ENCODE measurements around the gene BEGAIN. TPM values are rescaled to one million over a fixed set of nuclear protein-coding genes. Genes with fewer than 3 reads are reported as not detected.

BEGAIN gene
- total RNA-seq, 4 donors from 2014 or later = 0.25 to 0.49 (median 0.26) TPM; not detected in 1

DNA sequence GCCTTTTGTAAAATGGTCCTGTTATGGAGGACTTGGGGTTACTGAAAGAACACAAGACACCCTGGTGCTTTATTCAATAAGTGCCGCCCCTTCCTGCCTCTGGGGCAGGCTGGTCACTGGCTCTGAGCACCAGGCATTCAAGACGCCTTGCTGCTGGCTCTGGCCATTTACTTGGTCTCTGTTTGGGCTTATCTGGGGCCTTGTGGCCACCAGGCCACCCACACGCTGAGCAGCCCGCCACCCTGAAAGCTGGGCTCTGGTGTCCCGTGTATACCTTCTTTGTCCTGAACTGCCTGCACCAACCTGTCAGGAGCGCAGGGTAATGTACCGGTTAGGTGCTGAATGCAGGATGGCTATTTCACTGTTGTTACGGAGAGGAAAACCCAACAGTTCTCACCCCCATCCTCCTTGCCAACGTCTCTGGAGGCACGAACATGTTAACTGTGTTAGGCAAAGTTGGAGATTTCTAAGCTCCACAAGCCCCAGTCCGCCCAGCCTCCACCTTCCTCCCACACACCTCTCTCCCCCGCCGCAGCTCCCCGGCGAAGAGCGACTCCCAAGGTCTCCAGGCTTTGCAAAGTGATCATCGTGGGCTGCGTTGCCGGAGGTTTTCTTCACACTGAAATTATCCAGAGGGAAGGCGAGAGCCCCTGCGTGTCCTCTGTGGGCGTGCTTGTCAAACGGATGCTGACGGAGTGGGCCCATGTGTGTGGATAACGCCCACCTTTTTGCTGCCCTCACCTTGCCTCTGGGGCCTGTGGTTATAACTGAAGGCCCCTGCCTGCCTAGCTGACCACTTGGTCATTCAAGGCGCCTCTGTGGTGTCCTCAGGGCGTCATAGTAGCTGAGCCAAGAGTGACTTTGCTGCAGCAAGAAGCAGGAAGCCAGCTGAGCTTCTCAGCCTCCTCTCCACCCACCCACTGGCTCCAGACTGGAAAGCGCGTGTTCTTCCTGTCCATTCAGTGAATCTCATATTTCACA is 18.8 kb upstream of the BEGAIN start:
- H3K27me3 ChIP-seq = peaks cover 8 to 13% (median 13%) of the 10 kb centered on the region in 3 donors
- H3K4me1 ChIP-seq = no peaks in the 10 kb centered on the region
- DNase-seq = peak in 1 of 2 donors; percentile 5
- TF ChIP-seq, protein P1, sequence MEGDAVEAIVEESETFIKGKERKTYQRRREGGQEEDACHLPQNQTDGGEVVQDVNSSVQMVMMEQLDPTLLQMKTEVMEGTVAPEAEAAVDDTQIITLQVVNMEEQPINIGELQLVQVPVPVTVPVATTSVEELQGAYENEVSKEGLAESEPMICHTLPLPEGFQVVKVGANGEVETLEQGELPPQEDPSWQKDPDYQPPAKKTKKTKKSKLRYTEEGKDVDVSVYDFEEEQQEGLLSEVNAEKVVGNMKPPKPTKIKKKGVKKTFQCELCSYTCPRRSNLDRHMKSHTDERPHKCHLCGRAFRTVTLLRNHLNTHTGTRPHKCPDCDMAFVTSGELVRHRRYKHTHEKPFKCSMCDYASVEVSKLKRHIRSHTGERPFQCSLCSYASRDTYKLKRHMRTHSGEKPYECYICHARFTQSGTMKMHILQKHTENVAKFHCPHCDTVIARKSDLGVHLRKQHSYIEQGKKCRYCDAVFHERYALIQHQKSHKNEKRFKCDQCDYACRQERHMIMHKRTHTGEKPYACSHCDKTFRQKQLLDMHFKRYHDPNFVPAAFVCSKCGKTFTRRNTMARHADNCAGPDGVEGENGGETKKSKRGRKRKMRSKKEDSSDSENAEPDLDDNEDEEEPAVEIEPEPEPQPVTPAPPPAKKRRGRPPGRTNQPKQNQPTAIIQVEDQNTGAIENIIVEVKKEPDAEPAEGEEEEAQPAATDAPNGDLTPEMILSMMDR (IDR thresholded peaks at IDR 0.05 in 4 of 5, conservative IDR thresholded peaks at IDR 0.05 in 1 of 5) = no peak
- TF ChIP-seq POLR2A (IDR thresholded peaks at IDR 0.05) = no peak
- no peak overlapping the region for H3K27ac ChIP-seq
- H3K4me3 ChIP-seq = no peak overlapping the region
- H3K9me3 ChIP-seq = no peaks in the 10 kb centered on the region
- H3K36me3 ChIP-seq = no peaks in the 10 kb centered on the region
- no peak for ATAC-seq
- in situ Hi-C loops (cut with MboI; ENCODE audit: low sequenced_read_pairs in 4 of 4) = no loop called here
- intact Hi-C loops (cut with DNase I; ENCODE audit: low total_unique reads) = no loop called here

- ATAC-seq (no peak), DNase-seq (peak in 1 of 2 donors; percentile 1)
- no peaks in the 10 kb centered on the region for H3K4me1 ChIP-seq
- TF ChIP-seq, protein P1 (IDR thresholded peaks at IDR 0.05 in 4 of 5, conservative IDR thresholded peaks at IDR 0.05 in 1 of 5) = no peak
- no peak for TF ChIP-seq POLR2A (IDR thresholded peaks at IDR 0.05)
- no peak overlapping the region for H3K4me3 ChIP-seq
- no peaks in the 10 kb centered on the region for H3K36me3 ChIP-seq
- intact Hi-C loops (cut with DNase I; ENCODE audit: low total_unique reads) (no loop called here), in situ Hi-C loops (cut with MboI; ENCODE audit: low sequenced_read_pairs in 4 of 4) (no loop called here)
- peaks cover 8 to 13% (median 13%) of the 10 kb centered on the region in 3 donors for H3K27me3 ChIP-seq
- no peak overlapping the region for H3K27ac ChIP-seq
- no peaks in the 10 kb centered on the region for H3K9me3 ChIP-seq
These were observed 18.0 kb upstream of the BEGAIN start for GRCh38 chr14:100605230-100605629.

GRCh38 chr14:100604709-100605108 is 17.5 kb upstream of the BEGAIN start:
- in situ Hi-C loops (cut with MboI; ENCODE audit: low sequenced_read_pairs in 4 of 4) = no loop called here
- TF ChIP-seq, protein P1 (IDR thresholded peaks at IDR 0.05 in 4 of 5, conservative IDR thresholded peaks at IDR 0.05 in 1 of 5) = no peak
- no peak for TF ChIP-seq POLR2A (IDR thresholded peaks at IDR 0.05)

DNA sequence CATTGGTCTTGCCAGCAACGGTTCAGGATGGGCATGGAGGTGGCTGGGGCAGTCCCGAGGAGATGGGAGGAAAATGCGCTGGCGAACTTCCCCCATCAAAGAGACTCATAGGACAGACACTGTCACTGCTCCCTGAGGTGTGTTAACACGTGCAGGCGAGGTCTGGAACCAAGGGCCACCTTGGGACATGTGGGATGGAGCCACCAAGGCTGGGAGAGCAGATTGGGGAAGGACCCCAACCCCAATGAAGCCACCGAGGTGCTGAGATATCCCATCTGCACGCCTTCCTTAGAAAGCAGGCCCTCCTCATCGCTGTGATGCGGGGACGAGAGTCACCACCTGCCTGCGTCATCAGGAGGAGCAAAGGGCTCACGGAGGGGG is 16.9 kb upstream of the BEGAIN start:
- in situ Hi-C loops (cut with MboI; ENCODE audit: low sequenced_read_pairs in 4 of 4) (no loop called here), intact Hi-C loops (cut with DNase I; ENCODE audit: low total_unique reads) (no loop called here)
- Histone ChIP-seq H3K36me3 (no peaks in the 10 kb centered on the region), H3K27ac (no peak overlapping the region), H3K4me1 (no peaks in the 10 kb centered on the region), H3K27me3 (peaks cover 8 to 13% (median 13%) of the 10 kb centered on the region in 3 donors), H3K9me3 (no peaks in the 10 kb centered on the region), H3K4me3 (no peak overlapping the region)
- ATAC-seq (no peak), DNase-seq (peak in 1 of 2 donors; percentile 3)
- no peak for TF ChIP-seq POLR2A (IDR thresholded peaks at IDR 0.05)
- TF ChIP-seq, protein P1 (IDR thresholded peaks at IDR 0.05 in 4 of 5, conservative IDR thresholded peaks at IDR 0.05 in 1 of 5) = no peak

More at GRCh38 chr14:100604709-100605108, 17.5 kb upstream of the BEGAIN start:
- no peak for ATAC-seq
- intact Hi-C loops (cut with DNase I; ENCODE audit: low total_unique reads) = no loop called here
- no peak overlapping the region for H3K27ac ChIP-seq
- peaks cover 8 to 13% (median 13%) of the 10 kb centered on the region in 3 donors for H3K27me3 ChIP-seq
- H3K9me3 ChIP-seq = no peaks in the 10 kb centered on the region
- H3K4me1 ChIP-seq = no peaks in the 10 kb centered on the region
- H3K4me3 ChIP-seq = no peak overlapping the region
- no peaks in the 10 kb centered on the region for H3K36me3 ChIP-seq
- DNase-seq = peak in 1 of 2 donors; percentile 3

All from gastrocnemius medialis (tissue), 4 donors.